ENCODE results near the gene PRKACA.
A peak's percentile ranks its signal among the peaks of the same experiment; 100 is the strongest.

The PRKACA gene

DNA sequence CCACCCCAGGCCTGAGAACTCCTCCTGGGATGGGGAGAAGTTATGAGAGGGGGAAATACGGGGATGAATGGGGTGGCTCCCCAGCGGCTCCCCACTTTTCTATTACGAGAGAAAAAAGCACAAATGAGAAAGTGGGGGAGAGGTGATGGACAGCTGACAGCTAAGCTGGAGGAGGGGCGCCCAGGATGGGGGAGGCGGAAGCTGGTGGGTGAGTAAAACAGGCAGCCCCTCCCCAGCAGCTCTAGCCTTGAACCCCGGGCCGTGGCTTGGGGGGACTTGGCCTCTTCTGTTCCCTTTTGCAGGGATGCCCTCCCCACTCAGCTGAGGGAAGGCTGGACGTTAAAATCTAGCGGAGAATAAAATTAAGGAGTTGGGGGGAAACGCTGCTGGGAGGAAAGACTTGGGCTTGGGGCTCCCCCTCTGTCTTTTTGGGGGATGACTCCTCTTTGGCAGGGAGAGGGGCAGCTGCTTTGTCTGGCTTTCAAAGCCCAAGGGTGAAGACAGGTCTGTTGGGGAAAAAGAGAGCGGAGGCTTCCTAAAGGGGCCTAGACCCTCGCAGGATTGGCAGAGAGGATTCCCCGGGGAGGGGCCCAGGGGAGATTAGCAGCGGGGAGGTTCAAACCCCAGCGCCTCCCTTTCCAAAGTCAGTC, 25.6 kb downstream of the PRKACA start:
- no peak for DNase-seq

DNA sequence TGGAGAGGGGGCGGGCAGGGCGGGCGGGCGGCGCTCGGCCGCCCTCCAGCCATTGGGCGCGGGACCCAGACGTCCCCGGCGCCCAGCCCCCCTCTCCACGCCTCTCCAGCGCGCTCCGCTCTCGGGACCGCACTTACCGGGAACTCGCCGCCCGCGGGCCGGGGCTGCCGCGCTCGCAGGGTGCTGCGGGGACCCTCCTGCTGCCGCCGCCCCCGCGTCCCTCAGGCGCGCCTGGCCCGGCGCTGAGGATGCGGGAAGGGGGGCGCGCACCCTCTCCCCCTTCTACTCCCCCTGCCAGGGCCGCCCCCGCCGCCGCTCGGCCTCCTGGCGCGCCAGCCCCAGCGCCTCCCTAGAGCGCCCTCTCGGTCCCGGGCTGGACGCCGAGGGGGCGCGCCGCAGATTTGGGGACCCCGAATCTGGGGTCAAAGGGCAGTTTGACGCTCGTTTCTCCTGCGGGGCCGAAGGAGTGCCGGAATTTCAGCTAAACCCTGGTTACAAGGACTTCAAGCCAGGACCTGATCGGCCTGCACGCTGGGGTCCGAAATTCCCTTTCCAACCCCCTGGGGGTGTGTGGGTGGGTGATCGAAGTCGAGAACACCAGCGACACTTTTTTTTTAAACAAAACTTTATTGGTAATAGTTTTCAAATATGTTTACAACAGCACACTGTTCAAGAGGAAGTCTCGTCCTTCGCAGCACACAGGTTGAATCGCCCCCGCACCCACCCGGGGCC, 26.3 kb downstream of the PRKACA start:
- peak; percentile 90 for DNase-seq

DNA sequence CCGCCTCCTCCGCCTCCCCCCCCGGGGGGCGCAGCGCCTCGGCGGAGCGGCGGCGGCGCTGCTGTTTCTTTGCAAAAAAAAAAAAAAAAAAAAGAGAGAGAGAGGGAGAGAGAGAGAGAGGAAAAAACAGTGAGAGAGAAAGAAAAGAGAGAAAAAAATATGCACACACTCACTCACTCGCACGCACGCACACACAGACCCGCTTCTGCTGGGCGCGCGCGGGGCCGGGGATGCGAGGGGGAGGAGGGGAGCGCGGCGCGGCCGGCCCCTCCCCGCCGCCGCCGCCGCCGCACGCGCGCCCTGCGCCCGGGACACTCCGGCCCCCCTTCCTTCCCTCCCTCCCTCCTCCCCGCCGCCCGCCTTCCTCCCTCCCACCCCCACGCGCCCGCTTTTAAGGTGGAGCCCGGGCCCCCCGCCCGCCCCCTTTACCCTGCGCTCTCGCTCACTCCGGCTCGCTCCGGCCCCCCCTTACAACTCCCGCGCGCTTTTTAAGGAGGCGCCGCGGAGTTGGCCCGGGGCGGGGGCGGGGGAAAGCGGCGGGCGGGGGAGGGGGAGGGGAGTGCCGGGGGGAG, 27.0 kb downstream of the PRKACA start, which contains the start of gene SAMD1:
SAMD1 (minus strand) TSS at position 243 of the 572 bp plus-strand sequence.
- peak; percentile 90 for DNase-seq

DNA sequence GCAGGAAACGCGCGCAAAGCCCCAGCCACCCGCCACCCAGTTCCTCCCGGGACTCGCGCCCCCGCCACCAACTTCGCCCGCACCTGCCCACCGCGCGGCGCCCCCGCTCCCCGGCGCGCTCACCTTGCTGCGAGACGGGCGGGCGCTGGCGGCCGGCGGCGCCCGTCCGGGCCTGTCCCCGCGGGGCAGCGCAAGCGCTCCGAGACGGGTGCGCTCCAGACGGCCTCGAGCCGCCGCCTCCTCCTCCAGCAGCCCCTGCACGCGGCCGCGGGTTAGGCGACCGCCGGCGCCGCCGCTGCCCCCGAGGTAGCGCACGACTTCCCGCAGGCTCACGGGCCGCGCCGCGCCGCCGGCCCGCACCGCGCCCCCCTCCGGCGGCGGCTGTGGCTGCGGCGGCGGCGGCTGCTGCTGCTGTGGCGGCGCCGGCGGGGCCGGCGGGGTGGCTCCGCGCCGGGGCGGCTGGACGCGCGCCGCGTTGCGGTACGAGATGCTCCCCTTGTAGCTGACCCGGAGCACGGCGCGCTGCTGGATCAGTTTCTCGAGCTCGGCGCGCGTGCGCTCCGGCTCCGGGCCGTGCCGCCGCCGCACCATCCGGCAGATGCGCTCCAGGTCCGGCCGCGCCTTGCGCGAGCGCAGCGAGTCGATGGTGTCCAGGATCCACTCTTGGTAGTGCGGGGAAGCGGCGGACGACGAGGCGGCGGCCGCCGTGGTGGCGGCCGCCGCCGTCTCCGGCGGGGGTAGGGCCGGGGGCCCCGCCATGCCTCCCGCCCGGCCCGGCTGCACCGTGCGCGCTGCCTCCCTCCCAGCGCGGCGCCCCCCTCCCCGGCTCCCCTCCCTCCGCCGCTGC, 27.7 kb downstream of the PRKACA start:
- DNase-seq: peak; percentile 31

DNA sequence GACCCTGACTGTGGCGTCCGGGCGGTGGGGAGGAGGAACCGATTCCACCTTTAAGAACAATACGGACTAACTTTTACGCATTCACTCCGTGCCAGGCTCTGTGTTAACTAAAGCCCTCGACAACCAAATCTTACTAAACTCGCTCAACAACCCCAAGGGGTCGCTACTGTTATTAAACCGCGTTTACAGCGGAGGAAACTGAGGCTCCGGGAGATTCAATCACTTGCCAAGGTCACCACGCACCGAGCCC, 28.2 kb downstream of the PRKACA start:
- no peak for DNase-seq

DNA sequence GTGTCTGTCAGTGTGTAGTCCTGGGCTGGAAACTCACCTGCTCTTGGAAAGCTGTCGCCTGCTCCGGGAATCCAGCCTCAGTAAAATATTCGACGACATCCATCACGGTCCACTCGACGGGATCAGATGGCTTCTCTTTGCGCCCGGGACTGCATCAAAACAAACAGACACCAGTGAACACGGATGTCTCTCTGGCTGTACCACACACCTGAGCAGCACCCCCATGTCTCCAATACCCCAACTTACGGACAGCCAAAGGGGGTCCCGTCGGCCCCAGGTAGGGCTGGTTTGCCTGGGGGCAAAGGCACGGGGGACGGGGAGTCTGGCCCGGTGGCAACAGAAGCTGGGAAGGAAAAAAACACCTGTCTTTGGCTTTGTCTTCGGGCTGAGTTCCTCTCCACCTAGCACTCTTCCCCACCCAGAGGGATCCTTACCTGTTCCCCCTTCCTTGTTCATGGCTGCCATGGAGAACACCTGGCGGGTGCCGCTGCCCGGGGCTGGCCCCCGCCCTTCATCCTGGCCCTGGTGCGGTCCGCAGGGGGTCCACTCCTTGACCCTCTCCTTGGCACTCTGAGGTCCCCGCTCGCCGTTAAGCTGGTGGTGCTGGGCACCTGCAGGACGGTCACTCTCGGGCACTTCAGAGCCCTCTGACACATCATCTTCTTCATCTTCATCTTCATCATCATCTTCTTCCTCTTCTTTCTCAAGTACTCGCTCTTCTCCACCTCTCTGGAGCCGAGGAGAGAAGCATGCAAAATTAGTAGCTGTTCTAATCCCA, 28.7 kb downstream of the PRKACA start:
- no peak for DNase-seq

DNA sequence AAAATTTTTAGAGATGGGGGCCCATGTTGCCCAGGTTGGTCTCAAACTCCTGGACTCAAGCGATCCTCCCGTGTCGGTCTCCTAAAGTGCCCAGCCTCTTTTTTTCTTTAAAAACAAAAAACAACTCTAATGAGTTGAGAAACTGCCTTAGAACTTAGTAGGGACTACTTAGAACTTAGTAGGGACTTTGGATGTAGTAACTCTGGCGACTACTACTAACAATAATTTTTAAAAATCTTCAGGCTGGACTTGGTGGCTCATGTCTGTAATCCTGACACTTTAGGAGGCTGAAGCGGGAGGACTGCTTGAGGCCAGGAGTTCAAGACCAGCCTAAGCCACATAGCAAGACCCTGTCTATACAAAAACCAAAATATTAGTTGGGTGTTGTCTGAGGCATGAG, 31.5 kb downstream of the PRKACA start:
- no peak for DNase-seq

DNA sequence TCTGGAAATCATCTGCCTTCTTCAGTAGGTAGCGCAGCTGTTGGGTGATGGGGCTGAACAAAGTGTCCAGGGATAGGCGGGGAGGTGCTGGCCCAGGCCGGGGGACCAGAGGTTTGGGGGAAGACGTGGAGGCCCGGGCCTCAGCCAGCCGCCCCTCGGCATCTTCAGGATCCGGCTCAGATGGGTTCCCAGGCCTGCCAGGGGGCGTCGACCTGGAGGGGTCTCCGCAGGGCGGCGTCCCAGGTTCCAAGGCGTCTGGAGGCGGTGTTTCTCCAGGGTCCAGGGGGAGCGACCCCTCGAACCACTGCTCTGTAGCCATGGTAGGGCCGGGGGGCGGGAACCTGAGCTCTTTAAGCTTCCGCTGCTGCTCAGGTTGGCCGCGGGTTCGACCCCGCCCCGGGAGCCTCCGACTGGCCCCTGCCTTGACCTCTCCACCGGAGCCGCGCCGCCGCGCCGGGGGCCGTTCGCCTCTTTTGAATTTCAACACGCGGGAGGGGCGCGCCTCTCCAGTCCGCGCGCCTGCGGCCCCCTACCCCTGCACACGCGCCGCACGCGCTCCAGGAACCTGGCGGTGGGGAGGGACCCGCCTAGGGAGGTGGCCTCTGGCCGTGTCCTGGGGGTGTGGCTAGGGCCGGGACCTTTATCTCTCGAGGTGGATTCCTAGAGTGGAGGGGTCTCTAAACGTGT, 32.1 kb downstream of the PRKACA start, which contains the start of gene C19orf67:
C19orf67 (minus strand) TSS at position 475 of the 687 bp plus-strand sequence; CDS start at position 319, 156 bp downstream.
- DNase-seq: no peak

DNA sequence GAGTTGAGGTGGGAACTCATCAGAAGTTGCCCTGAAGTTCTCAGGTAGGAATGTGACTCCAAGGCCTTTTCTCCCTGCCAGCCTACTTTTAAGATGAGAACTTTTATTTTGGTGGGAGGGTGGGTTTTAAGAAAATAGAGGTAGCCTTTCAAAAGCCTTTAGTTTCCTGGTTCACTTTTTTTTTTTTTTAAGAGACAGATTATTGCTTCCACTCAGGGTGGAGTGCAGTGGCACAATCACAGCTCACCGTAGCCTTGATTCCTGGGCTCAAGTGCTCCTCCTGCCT, 34.9 kb downstream of the PRKACA start:
- no peak for DNase-seq

DNA sequence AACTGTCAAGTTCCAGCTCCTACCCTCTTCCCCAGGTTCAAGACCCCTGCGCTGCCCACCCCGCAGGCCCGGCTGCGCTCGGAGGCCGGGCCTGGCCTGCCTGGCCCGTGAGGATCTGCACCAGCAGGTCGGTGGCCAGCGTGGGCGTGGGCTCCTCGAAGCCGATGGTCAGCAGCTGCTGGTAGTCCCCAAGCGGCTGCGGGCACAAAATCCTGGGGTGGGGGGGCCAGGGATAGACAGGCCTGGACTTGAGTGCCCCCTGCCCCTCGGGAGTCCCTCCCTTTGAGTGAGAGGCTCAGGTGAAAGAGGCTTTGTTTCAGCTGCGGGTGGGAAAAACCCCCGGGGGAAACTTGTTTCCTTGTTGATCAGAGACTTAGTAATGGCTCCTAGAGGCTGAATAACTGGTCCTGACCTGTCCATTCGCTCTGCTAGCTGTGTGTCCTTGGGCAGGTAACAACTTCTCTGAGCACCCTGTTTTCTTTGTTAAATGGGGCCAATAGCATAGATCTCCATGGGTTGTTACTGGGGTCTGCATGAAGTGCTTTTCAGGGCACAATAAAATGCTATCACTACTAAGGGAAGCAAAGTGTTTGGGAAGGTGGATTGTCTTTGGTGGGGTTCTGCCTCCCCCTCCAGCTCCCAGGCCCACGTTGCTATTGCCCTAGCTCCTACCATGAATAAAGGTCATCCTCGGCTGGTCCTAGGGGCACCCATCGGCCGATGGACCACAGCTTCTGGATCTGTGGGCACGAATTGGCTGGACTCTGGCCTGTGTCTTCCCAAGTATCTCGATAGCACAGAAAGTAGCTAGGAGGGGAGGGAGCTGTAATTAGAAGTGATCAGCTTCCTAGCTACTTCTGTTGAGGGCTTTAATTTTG, 35.5 kb downstream of the PRKACA start:
- DNase-seq: no peak

DNA sequence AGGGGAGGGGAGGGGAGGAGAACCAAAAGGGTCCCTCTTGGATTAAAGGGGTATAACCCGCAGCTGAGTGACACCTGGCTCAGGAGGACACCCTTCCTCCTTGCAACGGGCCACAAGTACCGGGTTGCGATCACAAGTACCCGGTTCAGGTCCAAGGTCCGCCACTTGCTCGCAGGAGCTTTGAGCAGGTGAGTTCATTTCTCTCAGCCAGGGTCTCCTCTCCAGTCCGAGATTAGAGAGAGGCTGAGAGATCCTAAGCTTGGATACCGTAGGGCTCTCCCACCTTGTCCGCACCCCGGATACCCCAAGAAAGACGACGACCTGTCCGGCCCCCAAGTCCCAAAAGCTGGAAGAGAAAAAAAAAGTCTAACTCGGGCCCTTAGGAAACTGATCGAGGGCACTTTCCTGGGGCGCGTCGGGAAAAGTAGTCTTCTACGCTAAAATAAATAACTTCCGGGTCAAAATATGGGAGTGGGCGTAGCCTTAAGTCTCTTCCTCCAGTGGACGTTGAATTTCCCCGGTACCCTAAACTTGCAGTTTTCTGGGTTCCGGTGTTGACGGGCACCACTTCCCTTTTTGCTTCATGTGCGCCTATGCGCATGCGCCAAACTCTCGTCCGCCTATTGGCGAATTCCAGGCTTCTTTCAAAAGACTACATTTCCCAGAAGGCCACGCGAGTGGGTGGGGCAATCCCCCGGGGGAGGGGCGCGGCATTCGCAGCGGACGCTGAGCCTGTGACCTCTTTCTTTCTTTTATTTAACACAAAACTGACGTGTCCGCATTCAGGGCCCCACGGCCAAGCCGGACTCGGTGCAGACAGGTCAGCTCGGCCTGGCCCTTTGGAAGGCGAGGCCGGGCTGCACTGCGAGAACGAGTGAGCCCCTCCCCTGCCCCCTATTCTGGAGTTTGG, 36.4 kb downstream of the PRKACA start:
- peak; percentile 91 for DNase-seq

DNA sequence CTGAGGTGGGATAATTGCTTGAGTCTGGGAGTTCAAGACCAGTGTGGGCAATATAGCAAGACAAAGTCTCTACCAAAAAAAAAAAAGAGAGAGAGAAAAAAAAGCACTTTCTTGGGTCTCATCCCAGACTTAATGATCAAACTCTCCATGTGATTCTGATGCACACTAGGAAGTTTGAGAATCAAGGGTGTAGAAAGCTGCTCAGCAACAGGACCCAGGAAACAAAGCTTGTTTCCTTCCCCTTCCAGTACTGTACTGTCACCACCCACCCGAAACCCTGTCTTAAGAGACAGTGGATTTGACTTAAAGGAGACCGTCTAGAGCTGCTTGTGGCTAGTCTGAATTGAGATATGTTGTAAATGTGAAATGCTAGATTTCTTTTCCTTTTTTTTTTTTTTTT, 39.2 kb downstream of the PRKACA start:
- no peak for DNase-seq

DNA sequence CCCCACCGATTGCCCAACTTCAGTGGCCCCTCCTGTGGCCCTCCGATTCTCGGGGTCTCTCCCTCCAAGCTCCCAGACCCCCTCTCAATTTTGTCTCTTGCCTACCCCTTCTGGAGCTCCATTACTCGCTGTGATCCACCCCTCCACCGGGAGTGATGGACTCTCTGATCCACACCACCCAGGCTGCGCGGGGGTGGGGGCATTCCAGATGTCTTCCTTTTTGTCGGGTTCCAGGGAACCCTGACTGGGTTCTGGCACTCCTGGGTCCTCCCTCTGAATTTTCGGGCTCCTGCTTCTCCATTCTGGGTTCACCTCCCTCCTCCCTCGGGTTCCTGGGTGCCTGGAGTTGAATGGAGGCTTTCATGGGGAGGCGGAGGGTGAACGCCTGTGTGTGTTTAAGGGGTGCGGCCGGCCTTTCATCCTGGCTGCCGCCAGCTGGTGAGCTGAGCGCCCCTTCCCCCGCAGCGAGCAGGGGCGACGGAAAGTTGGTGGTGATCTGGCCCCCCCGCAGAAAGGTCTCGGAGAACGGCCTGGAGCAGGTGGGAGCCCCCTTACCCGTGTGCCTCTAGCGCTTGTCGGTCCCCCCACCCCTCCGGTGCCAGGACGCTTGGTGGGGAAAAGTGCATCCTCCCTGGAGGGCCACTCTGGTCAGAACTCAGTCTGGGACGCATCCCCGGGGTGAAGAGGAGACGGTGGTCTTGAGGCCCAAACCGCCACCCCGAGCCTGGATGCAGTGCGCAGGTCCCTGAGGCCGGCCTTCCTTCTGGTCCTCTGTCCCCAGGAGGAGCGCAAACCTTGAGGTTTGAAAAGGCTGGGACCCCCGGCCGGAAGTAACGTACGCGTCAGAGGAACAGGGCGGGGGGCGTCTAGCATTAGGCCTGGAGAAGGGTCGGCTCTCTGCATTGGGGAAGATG, 43.4 kb downstream of the PRKACA start:
- DNase-seq: no peak

DNA sequence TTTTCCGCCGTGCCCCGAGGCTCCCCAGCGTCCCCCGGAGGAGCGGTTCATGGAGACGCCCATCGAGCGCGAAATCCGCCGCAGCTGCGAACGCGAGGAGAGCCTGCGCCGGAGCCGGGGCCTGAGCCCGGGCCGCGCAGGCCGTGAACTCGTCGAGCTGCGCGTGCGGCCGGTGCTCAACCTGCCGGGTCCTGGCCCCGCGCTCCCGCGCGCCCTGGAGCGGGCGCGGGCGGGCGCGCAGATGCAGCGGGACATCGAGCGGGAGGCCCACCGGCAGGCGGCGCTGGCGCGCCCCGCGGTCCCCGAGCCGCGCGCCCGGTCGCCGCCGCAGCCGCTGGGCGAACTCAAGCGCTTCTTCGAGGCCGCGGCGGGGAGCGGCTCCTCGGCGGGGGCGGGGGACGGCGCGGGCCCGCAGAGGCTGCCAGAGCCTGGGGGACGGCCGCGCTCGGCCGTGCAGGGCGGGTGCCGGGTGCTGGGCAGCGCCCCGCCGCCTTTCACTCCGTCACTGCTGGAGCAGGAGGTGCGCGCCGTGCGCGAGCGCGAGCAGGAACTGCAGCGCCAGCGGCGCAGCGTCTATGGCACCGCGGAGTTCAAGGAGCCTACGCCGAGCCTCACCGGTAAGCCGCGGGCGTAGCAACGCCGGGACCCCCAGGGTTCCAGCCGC, 44.2 kb downstream of the PRKACA start:
- DNase-seq: peak; percentile 75

DNA sequence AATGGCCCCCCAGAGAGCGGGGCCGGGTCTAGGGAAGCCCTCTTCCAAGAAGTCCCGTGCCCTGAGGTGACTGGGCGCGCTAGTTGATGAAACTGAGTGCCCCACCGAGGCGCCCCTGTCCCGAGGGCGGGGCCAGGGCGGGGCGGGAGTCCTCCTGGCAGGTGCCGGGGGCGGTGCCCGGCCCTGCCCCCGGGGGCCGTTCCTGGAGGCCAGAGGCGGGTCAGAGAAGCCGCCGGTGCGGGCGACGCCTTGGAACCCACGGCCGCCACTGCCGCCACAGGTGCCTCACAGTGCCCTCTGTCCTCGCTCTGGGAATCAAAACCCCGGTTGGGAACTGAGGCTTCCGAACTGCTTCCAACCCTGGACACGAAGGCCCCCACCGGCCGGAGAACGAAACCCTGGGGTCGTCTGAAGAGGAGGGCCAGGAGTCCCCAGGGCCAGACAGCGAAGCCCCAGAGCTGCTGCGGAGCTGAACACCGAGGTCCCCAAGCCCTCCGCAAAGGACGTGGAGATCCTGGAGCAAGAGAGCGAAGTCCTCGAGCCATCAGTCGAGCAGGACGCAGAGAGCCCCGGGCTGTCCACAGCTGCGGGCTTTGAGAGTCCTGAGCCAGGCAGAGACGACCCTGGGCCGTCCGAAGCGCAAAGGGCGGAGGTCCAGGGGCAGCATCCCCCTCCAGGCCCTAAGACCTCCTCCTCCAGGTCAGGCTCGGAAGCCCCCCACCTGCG, 44.9 kb downstream of the PRKACA start, which contains the start of gene MISP3:
MISP3 (plus strand) TSS at position 252 of the 726 bp plus-strand sequence. CDS start 524 bp downstream, outside the sequence.
- DNase-seq: peak; percentile 81

DNA sequence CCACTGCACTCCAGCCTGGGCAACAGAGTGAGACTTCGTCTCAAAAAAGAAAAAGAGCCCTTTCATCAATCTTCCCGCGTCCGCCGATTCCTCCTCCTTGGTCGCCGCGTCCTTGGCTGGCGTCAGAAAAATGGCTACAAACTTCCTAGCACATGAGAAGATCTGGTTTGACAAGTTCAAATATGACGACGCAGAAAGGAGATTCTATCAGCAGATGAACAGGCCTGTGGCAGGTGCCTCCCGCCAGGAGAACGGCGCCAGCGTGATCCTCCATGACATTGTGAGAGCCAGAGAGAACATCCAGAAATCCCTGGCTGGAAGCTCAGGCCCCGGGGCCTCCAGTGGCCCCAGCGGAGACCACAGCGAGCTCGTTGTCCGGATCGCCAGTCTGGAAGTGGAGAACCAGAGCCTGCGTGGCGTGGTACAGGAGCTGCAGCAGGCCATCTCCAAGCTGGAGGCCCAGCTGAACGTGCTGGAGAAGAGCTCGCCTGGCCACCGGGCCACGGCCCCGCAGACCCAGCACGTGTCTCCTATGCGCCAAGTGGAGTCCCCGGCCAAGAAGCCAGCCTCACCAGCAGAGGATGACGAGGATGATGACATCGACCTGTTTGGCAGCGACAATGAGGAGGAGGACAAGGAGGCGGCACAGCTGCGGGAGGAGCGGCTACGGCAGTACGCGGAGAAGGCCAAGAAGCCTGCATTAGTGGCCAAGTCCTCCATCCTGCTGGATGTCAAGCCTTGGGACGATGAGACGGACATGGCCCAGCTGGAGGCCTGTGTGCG, 47.1 kb downstream of the PRKACA start:
- DNase-seq: no peak

DNA sequence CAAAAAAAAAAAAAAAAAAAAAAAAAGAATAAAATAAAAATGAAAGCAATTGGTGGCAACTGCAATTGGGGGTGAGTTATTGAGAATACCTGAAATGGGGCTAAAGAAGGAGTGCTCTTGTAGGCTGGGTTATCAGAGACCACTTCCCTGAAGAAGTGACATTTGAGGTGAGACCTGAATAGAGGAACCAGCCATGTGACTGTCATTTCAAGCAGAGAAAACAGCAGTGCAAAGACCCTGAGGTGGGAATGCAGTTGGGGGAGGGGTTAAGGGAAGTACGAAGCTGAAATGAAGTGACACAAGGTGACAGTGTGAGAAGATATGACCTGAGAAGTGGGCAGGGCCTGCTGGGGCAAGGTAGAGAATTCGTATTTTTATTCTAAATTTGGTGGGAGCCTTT, 51.4 kb downstream of the PRKACA start:
- no peak for DNase-seq

Measured in NCI-H510A (cell line).